ENCODE results near the gene MAL.

Gene MAL

DNA sequence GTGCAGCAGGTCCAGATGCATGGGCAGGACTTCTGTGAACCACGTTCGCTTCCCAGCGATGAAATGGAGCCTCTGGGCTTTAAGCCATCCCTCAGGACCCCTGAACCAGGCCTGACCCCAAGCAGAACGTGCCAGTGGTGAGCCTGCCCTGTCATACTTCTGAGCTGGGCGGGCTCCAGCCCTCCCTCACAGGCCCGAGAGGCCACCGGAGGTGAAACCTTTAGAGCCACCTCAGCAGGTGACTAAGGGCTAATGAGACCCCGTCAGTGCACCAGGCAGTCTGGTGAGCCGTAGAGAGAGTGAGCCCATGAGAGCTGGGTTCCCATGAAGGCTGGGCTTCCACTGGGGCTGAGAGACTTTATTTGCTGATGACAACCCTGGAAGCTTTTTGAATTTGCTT is 8.9 kb upstream of the MAL start:
- DNase-seq (ENCODE audit: low read depth in 2 of 2), result no peak

GRCh38 chr2:95017071-95017501 is 8.4 kb upstream of the MAL start:
- DNase-seq (ENCODE audit: low read depth in 2 of 2), result no peak

- DNase-seq (ENCODE audit: low read depth in 2 of 2), result no peak
These were observed 7.7 kb upstream of the MAL start for GRCh38 chr2:95017836-95018235.

GRCh38 chr2:95018301-95018700 is 7.2 kb upstream of the MAL start:
- DNase-seq (ENCODE audit: low read depth in 2 of 2), result no peak

- DNase-seq (ENCODE audit: low read depth in 2 of 2), result no peak
These were observed 6.5 kb upstream of the MAL start for GRCh38 chr2:95018861-95019550.

DNA sequence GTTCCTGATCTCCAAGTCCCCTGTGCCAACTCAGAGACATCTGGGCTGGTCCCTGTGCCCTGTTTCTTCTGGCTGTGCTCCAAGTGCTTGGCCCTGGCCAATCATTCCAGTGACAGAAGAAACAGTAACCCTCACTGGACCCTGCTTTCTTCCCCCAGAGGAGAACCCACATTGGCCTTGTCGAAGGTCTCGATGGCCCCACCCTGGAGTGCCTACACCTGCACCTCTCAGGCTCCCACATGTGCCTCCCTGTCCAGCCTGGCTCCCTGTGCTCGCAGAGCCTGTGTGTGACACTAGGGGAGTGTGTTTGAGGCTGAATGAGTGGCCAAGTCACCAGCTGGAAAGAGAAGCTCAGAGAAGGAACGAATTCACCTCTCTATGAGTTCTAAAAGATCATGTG is 5.9 kb upstream of the MAL start:
- no peak for DNase-seq (ENCODE audit: low read depth in 2 of 2)

DNA sequence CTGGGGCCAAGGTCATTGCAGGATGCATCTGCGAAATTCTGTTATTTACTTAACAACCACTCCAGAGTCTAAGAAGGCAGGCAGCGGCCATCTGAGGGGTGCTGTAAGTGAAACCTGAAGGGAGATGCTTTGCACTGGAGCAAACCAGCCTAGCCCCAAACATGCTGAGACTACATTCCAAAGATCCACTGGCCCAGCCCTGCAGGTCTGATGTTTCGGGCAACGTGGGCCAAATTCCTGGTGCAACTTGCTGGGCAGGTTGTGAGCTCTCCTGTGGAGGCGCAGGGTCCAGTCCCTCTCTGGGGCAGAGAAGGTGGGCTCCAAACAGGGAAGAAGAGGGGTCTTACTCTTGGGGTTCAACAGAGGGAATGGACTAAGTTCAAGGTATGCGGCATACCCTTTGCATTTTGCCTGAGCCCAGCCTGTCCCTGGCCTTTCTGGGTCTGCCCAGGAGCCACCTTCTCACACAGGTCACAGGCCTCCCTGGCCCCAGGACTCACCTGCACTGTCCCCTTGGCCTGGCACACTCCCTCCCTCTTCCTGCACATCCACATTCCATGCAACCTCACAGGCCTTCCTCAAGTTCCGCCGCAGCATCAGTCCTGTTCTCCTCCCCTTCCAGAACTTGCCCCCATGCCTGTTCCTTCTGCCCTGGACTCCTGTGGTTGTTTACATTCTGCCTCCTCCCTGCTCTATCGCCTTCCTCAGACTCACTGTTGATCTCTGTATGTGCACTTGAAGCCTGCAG is 5.1 kb upstream of the MAL start:
- no peak for DNase-seq (ENCODE audit: low read depth in 2 of 2)

DNA sequence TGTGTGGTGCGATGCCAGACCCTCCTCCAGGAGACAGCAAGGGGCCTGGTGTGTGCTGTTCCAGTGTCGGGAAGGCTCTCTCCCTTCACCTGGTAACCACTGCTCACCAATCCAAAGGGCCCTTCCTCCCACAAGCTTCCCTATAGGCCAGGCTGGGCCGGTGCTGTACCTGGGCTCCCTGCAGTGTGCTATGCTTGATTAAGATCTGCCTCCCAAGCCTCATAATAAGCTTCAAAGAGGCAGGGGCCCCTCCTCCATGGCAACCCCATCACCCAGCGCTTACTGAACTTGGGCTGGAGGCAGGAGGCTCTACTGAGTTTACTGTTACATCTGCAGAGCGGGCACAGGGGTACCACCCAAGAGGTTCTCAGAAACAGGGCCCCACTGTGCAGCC is 4.5 kb upstream of the MAL start:
- DNase-seq (ENCODE audit: low read depth in 2 of 2), result no peak

DNA sequence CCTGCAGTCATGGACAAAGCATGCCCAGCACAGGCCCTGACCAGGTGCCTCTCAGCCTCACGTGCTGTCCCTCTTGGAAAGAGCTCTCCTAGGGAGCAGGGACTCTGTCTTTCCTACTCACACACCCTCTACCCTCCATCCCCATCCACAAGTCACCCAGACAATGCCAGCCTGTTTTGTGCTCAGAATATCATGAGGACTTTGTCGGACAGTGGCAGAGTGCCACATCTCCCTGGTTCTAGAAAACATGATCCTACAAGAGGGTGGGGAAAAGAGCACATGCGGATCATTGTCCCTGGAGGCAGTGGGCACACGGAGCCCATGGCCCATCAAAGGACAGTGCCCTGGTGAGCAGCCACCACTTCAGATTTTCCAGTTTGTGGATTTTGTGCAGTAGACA is 3.7 kb upstream of the MAL start:
- DNase-seq (ENCODE audit: low read depth in 2 of 2), result no peak

DNA sequence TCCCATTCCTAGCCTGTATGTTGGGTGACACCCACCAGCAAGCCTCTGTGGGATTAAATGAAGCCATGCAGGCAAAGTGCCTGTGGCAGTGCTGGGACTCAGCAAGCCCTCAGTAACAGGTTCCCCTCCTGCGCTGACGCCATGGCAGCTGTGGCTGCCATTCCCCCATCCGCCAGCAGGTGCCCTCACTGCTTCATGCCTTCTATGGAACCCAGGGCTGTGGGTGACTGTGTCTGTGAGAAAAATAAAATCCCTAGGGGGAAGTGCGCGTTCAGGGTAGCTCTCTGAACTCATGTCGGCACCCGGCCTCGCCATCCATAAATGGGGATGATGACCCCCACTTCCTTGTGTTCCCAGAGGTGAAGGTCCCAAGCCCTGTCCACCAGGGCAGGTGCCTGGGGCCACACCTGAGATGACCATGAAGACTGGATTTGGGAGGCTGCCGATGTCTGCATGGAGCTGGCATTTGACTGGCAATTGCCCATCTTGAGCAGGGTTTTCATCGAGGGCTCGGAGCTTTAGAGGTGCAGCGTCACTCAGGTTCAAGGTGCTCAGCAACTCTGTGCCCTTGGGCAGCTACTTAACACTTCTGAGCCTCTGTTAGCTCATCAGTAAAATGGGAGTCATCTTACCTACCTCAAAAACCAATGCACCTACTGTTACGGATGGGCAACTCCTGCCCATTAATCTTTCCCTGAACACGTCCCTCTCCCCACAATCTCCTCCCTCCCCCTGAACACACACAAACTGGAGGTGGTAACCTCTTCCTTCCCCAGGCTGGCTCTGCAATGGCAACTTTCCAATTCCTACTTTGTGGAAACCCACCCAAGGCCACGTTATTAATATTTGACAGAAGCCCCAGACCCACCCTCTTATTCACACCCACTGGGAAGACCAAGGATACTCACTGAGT is 2.9 kb upstream of the MAL start:
- DNase-seq (ENCODE audit: low read depth in 2 of 2), result peak; percentile 10 to 13

GRCh38 chr2:95023222-95023597 is 2.3 kb upstream of the MAL start:
- DNase-seq (ENCODE audit: low read depth in 2 of 2), result no peak

- DNase-seq (ENCODE audit: low read depth in 2 of 2), result no peak
These were observed 1.1 kb upstream of the MAL start for GRCh38 chr2:95024371-95024770.

- no peak for DNase-seq (ENCODE audit: low read depth in 2 of 2)
These were observed 525 bp upstream of the MAL start for GRCh38 chr2:95024960-95025405.

DNA sequence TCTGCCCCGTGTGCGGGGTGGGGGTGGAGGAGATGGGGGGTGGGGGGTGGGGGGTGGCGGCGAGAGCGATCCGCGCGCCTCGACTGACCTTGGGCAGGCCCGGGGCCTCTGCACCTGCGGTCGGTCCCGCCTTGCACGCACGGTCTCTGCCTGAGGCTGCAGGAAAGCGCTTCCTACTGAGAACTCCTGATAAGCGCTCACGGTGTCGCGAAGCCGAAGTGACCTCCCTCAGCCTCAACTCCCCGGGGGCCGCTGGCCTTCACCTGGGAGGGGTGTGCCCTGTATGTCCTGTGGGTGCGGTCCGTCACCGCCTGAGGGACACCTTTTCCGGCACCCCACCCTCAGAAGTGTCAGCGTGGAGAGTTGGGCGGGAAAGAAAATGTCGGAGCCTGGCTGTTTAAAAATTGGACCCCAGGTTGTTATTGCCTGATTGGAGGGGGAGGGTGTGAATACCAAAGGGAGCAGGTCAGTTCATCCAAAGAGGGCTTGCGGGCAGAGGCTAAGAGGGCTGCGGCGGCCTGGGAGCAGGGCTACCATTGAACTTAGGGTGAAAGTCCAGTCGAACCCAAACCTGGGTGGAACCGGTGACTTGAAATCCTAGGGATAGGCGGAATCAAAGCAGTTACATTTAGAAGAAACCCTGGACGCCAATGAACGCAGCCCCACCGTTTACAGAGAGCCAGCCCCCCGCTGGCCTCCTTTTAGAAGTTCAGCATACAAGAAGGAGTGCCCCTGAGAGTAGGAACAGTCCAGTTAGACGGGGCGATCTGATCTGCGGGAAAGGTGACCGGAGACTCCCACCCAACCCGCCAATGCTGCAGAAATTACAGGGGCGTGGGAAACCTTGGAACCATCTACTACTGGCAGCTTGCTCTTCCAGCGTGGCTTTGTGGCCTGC is 1.2 kb downstream of the MAL start:
- no peak for DNase-seq (ENCODE audit: low read depth in 2 of 2)

GRCh38 chr2:95027369-95027720 is 1.8 kb downstream of the MAL start:
- no peak for DNase-seq (ENCODE audit: low read depth in 2 of 2)

- no peak for DNase-seq (ENCODE audit: low read depth in 2 of 2)
These were observed 4.4 kb downstream of the MAL start for GRCh38 chr2:95029898-95030341.

DNA sequence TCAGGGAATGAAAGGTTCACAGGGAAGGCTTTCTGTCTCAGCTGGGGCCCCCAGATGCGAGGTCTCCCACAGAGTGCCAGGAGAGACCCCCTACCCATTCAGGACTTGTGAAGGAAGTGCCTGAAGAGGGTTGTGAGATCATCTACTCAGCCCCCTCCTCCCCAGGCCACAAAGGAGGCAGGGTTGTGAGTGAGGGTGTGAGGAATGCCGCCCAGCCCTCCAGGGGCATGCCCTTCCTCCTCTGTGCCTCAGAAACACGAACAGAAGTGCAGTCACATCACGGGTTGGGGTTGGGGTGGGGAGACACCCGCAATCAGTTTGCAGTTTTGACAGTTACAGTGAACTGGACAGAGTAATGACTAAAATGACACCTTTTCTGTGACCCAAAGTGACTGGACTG is 5.0 kb downstream of the MAL start:
- no peak for DNase-seq (ENCODE audit: low read depth in 2 of 2)

- no peak for DNase-seq (ENCODE audit: low read depth in 2 of 2)
These were observed 5.7 kb downstream of the MAL start for GRCh38 chr2:95031076-95031725.

DNA sequence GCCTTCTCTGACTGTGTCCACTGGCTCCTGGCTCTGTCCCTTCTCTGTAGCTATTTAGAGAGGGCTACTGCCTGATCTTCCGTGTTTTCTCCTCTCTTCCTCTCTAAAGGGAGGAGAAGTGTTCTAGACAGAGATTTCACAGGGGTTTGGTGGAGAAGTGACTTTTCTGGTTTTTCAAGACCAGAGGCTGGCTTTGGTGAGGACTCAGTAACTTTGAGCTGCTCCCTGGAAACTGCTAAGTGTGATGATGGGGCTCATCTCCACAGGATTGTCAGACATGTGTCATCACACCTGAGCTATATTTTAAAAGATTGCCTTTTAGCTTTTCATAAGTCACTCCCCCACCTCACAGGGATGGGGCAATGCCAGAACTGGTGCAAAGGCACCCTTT is 6.2 kb downstream of the MAL start:
- DNase-seq (ENCODE audit: low read depth in 2 of 2), result no peak

DNA sequence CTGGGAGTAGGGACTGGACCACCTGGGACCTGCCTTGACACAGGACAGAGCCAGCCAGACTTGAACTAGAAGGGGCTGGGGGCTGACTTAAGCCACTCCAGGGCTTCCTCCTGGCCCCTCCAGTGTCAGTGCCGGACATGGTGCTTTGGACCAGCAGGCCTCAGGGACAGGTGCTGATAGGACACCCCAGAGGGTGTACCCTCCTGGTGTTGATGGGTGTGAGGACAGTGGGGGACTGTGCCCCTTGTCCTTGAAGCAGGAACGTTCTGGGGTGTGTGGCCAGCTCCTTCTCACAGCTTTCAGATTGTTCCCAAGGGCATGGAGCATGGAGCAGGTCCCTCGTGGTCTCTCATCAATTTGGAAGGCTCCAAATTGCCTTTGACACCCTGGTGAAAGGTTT is 6.8 kb downstream of the MAL start:
- no peak for DNase-seq (ENCODE audit: low read depth in 2 of 2)

All from fibroblast of skin of left quadriceps (primary cell).